Loucy (cell line): Measurements from ENCODE around the gene ESR2.

Source experiments
- H2AFZ ChIP-seq: fragments of 200-600 bp; sonication (generic); 2 replicates; pipeline ENCODE4 v1.6.0; 2016; ENCODE audit warnings: antibody characterized with exemption, mild to moderate bottlenecking, low read length, moderate library complexity
- H3F3A ChIP-seq: fragments of 200-600 bp; 2 replicates; pipeline ENCODE4 v1.6.0; 2016; ENCODE audit warnings: antibody characterized with exemption, low read depth, mild to moderate bottlenecking
- H3K27me3 ChIP-seq: fragments of 200-600 bp; sonication (generic); 2 replicates; pipeline ENCODE4 v1.6.1; 2014; ENCODE audit warnings: low read length, mild to moderate bottlenecking; ENCODE audit not compliant: insufficient read depth, poor library complexity, severe bottlenecking
- H3K36me3 ChIP-seq: fragments of 200-600 bp; sonication (generic); 2 replicates; pipeline ENCODE4 v1.6.1; 2016; ENCODE audit warnings: low read length; ENCODE audit not compliant: insufficient read depth
- H3K4me1 ChIP-seq: fragments of 200-600 bp; sonication (generic); 2 replicates; pipeline ENCODE4 v1.5.1; 2014; ENCODE audit warnings: low read length, mild to moderate bottlenecking; ENCODE audit not compliant: insufficient read depth, poor library complexity, severe bottlenecking
- H3K4me2 ChIP-seq: fragments of 200-600 bp; sonication (generic); 2 replicates; pipeline ENCODE4 v1.6.0; 2014; ENCODE audit warnings: antibody characterized with exemption, low read length, low read depth, mild to moderate bottlenecking; ENCODE audit not compliant: poor library complexity, severe bottlenecking
- H3K4me3 ChIP-seq: fragments of 200-600 bp; sonication (generic); 2 replicates; pipeline ENCODE4 v1.5.1; 2014; ENCODE audit warnings: low read length, mild to moderate bottlenecking, mixed read lengths; ENCODE audit not compliant: poor library complexity, severe bottlenecking
- H3K79me2 ChIP-seq: fragments of 200-600 bp; sonication (generic); 2 replicates; pipeline ENCODE4 v1.6.1; 2014; ENCODE audit warnings: low read length; ENCODE audit not compliant: insufficient read depth
- H3K9ac ChIP-seq: fragments of 200-600 bp; sonication (generic); 2 replicates; pipeline ENCODE4 v1.6.0; 2014; ENCODE audit warnings: mild to moderate bottlenecking, low read depth, low read length, moderate library complexity; ENCODE audit not compliant: poor library complexity, severe bottlenecking
- H3K9me2 ChIP-seq: fragments of 200-600 bp; sonication (generic); replicated peaks from 2 replicates; pipeline ENCODE4 v1.6.1; 2016; ENCODE audit warnings: low read depth, low read length, mixed read lengths
- H3K9me3 ChIP-seq: fragments of 200-600 bp; sonication (generic); 2 replicates; pipeline ENCODE4 v1.6.1; 2014; ENCODE audit warnings: mild to moderate bottlenecking, antibody characterized with exemption, low read length, low read depth; ENCODE audit not compliant: insufficient read depth
- H4K20me1 ChIP-seq: fragments of 200-600 bp; sonication (generic); 2 replicates; pipeline ENCODE4 v1.6.0; 2014; ENCODE audit warnings: antibody characterized with exemption, low read length, mild to moderate bottlenecking; ENCODE audit not compliant: insufficient read depth, poor library complexity, severe bottlenecking
- CTCF ChIP-seq: fragments of 200-600 bp; sonication (generic); conservative IDR thresholded peaks from 2 replicates; pipeline ENCODE4 v1.5.1; 2014; ENCODE audit warnings: mild to moderate bottlenecking, antibody characterized with exemption, low read length
- EZH2phosphoT487 ChIP-seq: fragments of 200-600 bp; IDR thresholded peaks from 2 replicates; pipeline ENCODE4 v1.6.1; 2018; ENCODE audit warnings: antibody characterized with exemption, mild to moderate bottlenecking, moderate library complexity, borderline replicate concordance

ESR2 gene

GRCh38 chr14:64294672-64295413, 672 bp upstream of the ESR2 start:
- H3K9me2 ChIP-seq = no peaks in the 10 kb centered on the region
- TF ChIP-seq EZH2phosphoT487 (no peak), CTCF (peak; percentile 95)
- H3K36me3 ChIP-seq = no peaks in the 10 kb centered on the region
- no peaks in the 10 kb centered on the region for H3K9me3 ChIP-seq
- H3K27me3 ChIP-seq = no peaks in the 10 kb centered on the region
- no peaks in the 10 kb centered on the region for H3F3A ChIP-seq
- no peaks in the 10 kb centered on the region for H4K20me1 ChIP-seq
- H3K4me1 ChIP-seq = peaks cover 20% of the 10 kb centered on the region
- peak overlapping the region; percentile 78 for H3K4me2 ChIP-seq
- H3K4me3 ChIP-seq = peak overlapping the region; percentile 80
- H2AFZ ChIP-seq = peak overlapping the region; percentile 76
- H3K9ac ChIP-seq = peak overlapping the region; percentile 70
- no peaks in the 10 kb centered on the region for H3K79me2 ChIP-seq

GRCh38 chr14:64292197-64292596, 2.0 kb downstream of the ESR2 start:
- no peak overlapping the region for H3K9ac ChIP-seq

GRCh38 chr14:64289571-64289970, 4.6 kb downstream of the ESR2 start:
- Histone ChIP-seq H3K4me3 (no peak overlapping the region), H3K9me2 (no peaks in the 10 kb centered on the region), H3F3A (no peaks in the 10 kb centered on the region), H3K27me3 (no peaks in the 10 kb centered on the region), H3K4me1 (peaks cover 11% of the 10 kb centered on the region), H3K4me2 (no peak overlapping the region), H3K9me3 (no peaks in the 10 kb centered on the region), H3K79me2 (no peaks in the 10 kb centered on the region), H2AFZ (no peak overlapping the region), H3K36me3 (no peaks in the 10 kb centered on the region), H3K9ac (no peak overlapping the region), H4K20me1 (no peaks in the 10 kb centered on the region)
- TF ChIP-seq CTCF (no peak), EZH2phosphoT487 (no peak)

More at GRCh38 chr14:64292197-64292596, 2.0 kb downstream of the ESR2 start:
- peaks cover 20% of the 10 kb centered on the region for H3K4me1 ChIP-seq
- no peaks in the 10 kb centered on the region for H3K9me3 ChIP-seq
- no peak overlapping the region for H3K4me3 ChIP-seq
- no peaks in the 10 kb centered on the region for H3F3A ChIP-seq
- H3K9me2 ChIP-seq = no peaks in the 10 kb centered on the region
- H4K20me1 ChIP-seq = no peaks in the 10 kb centered on the region
- peak overlapping the region; percentile 43 for H3K4me2 ChIP-seq
- no peak overlapping the region for H2AFZ ChIP-seq
- no peaks in the 10 kb centered on the region for H3K79me2 ChIP-seq
- H3K27me3 ChIP-seq = no peaks in the 10 kb centered on the region
- H3K36me3 ChIP-seq = no peaks in the 10 kb centered on the region
- no peak for TF ChIP-seq CTCF
- TF ChIP-seq EZH2phosphoT487 = no peak
